Activated CD4-positive, alpha-beta T cell treated with anti-CD3 and anti-CD28 coated beads for 48 hours (primary cell): ENCODE results near the gene LBHD2.

ENCODE experiments used
- DNase-seq: peaks from one replicate; pipeline ENCODE4 v3.0.0-alpha.2; 2020

LBHD2 gene

GRCh38 chr14:103134919-103135318, 50.9 kb downstream of the LBHD2 start:
- DNase-seq, result no peak

GRCh38 chr14:103135333-103136260, 51.6 kb downstream of the LBHD2 start:
- DNase-seq, result no peak

DNA sequence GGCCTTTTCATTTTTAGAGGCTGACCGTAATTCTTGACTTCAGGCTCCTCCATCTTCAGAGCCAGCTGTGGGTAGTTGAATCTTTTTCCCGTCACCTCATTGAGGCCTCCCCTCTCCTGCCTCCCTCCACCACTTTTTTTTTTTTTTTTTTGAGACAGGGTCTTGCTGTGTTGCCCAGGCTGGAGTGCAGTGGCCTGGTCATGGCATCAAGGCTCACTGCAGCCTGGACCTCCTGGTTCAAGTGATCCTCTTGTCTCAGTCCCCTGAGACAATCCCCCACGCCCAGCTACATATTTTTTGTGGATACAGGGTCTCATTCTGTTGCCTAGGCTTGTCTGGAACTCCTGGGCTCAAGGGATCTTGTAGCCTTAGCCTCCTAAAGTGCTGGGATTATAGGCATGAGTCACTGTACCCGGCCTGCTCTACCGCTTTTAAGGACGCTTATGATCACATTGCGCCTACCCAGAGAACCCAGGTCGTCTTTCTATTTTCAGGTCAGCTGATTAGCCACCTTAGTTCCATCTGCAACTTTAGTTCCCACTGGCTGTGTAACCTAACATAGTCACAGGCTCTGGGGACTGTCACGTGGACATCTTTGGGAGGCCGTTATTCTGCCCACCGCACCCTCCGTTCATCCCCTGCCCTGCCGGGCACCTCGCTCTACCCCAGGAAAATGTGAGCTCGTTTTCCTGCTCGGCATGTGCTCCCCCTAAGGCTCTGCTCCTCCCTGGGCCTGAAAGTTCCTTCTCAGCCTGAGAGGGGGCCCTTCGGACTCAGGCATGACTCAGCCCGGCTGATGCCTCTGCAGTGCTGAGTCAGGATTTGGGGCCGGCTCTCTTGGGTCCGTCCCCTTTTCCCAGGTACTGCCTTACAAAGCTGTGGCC, 52.6 kb downstream of the LBHD2 start:
- DNase-seq, result no peak

DNA sequence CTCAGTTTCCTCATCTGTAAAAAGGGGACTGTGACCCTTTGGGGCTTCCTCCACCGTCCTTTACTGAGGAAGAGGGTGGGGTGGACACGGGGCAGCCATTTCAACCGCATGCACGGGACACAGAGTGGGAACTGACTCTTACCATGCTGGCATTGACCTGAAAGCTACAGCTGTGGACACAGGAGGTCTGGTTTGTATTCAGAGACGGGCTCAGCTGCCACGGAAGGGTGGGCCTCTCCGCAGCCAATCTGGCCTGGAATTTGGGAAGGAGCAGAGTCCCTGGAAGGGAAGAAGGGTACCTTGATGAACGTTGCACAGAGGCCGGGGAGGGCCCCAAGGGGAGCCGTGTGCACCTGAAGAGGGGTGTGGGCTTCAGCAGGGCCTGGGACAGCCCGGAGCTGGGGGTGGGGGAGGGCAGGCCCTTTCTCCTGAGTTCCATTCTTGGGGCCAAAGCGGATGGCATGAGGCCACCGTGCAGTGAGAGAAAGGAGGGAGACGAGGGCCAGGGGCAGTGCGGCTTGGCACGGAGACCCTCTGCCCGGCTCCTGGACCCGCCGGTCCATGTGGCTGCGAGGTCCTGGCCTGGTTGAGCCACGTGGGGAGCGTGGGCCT, 53.8 kb downstream of the LBHD2 start:
- no peak for DNase-seq

DNA sequence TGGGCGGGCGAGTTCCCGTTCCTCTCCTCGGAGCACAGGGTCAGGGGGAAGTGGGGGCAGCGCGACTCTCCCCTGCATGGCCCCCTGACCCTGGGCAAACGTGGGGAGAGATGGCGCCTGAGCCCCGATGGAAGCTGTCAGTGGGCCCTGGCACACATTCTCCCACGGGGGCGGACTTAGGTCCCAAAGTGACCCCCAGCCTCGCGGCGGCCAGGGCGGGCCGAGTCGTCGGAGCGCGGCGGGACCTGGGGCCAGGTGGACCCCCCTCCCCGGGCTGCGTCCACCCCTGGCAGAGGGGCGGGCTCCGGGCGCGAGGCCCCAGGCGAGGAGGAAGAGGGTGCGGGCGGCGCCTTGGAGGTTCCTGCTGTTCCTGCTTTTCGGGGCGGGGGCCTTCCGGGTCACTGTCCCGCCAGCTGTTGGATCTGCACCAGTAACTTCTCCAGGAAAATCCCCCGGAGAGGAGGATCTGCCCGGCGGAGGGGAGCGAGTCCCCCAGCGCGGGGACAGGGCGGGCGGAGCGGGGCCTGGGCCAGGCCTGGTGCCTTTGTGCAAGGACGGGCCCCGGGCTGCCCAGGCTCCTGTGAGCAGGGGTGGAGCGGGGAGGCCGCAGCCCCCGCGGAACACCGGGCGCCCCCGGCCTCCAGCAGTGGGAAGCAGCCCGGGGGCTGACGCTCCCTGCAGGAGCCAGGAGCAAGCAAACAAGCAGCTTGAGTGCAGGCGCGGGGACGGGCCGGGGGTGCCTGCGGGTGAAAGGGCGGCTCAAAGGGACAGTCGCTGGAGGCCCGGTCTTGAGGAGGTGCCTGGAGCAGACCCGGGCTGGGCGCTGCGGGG, 54.5 kb downstream of the LBHD2 start:
- DNase-seq, result no peak

DNA sequence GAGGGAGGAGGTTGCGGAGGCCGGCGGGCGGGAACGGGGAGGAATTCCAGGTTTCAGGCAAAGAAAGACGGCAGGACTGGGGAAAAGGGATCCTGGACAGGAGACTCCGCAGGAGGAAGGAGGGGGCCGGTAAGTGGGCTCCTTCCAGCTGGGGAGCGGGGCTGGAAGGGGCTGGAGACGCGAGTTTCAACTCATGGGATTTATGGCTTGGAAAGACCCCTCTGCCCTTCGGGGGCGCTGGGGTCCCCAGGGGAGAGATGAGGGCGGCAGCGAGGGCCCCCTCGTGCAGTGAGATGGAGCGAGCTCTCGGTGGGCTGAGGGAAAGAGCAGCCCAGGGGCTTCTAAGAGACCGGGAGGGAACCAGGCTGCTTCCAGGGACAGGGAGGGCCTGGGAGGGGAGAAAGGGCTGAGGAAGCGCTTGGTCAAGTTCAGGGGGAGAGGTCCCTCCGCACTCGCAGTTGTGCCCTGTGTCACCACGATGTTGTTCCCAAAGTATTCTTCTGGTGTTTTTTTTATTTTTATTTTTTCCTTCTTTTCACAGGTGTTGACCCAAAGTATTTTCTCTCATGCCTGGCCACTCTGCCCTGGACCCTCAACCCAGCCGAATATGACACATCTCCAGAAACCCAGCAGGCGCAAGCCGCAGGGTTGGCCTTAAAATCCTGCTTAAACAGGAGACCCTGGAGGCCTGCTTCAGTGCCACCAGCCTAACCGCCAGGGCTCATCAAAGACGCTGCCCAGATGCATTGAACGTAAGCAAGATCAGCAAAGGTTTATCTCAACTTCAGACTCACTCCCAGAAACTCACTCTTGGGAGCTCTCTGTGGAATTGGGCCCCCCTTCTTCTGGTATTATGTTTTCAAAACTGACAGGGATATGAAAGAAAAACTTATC, 55.4 kb downstream of the LBHD2 start:
- DNase-seq, result no peak
